ENCODE data around the gene HDAC1. TPM values are rescaled to one million over a fixed set of nuclear protein-coding genes. Genes with fewer than 3 reads are reported as not detected.
"Not testable (repeated sequence)": the region's sequence is repeated elsewhere in the genome, so short reads cannot be mapped to it uniquely, and the experiment has no call there.

The HDAC1 gene
- total and polyA plus RNA-seq, 2 of the 4 experiments (the other 2 are of a cell fraction) = 95.5 to 139 TPM

DNA sequence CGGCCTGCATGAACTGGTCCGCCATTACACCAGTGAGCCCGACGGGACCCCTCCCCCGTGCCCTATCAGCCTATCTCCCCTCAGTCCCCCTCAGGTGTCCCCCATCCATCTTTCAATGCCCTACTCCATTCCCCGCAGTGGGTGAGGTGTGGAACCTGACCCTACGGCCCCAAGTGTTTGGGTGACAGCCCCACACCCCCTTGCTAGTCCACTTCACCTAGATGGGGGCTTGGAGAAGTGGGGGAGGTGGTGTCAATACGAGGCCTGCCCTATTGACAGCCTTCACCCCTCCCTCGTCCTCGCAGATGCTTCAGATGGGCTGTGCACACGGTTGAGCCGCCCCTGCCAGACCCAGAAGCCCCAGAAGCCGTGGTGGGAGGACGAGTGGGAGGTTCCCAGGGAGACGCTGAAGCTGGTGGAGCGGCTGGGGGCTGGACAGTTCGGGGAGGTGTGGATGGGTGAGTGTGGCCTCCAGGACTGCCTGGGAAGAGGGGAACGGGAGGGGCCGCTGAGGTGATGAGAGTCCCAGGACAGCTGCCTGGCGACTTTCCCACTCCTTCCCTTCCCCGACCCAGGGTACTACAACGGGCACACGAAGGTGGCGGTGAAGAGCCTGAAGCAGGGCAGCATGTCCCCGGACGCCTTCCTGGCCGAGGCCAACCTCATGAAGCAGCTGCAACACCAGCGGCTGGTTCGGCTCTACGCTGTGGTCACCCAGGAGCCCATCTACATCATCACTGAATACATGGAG is 15.7 kb upstream of the HDAC1 start:
- Histone ChIP-seq H2AK5ac (ENCODE audit: low read depth, low read length) (no peak overlapping the region), H3K36me3 (ENCODE audit: control insufficient read depth, insufficient read depth, low read length) (no peaks in the 10 kb centered on the region), H3K27ac (ENCODE audit: insufficient read depth, low read length) (no peak overlapping the region), H2BK5ac (ENCODE audit: low read depth, low read length, poor library complexity, severe bottlenecking) (no peak overlapping the region), H4K91ac (ENCODE audit: insufficient read depth, low read depth, low read length) (no peak overlapping the region), H3K14ac (replicated peaks; ENCODE audit: low read depth, low read length) (no peak overlapping the region), H4K5ac (ENCODE audit: low read depth, low read length) (no peak overlapping the region), H4K8ac (ENCODE audit: low read depth in 2 of 2, low read length in 2 of 2) (no peak overlapping the region), H3K23ac (ENCODE audit: low read depth, low read length) (no peak overlapping the region), H2BK20ac (ENCODE audit: low read depth, low read length) (no peak overlapping the region), H3K9me1 (ENCODE audit: insufficient read depth, low read length) (0 out of 2 replicates have a peak, but pooled peaks cover 7% of the 10 kb centered on the region), H3K9ac (ENCODE audit: low read depth, low read length) (no peak overlapping the region), H3K4me1 (ENCODE audit: control insufficient read depth, insufficient read depth, low read length) (peaks cover 9% of the 10 kb centered on the region; the same call in 1 of the 2 replicates), H4K20me1 (ENCODE audit: insufficient read depth, low read length) (no peaks in the 10 kb centered on the region), H3K9me3 (ENCODE audit: control insufficient read depth, insufficient read depth, low read length) (no peaks in the 10 kb centered on the region), H2AK9ac (replicated peaks; ENCODE audit: low read depth, low read length, poor library complexity) (no peak overlapping the region), H3K56ac (ENCODE audit: extremely low read depth, insufficient read depth, low read length) (no peak overlapping the region), H3K4ac (ENCODE audit: low read depth, low read length) (no peak overlapping the region), H2AFZ (replicated peaks; ENCODE audit: low read length, poor library complexity) (no peak overlapping the region), H3K18ac (ENCODE audit: low read depth, low read length) (no peak overlapping the region), H3K27me3 (ENCODE audit: control insufficient read depth, insufficient read depth, low read length) (peaks cover 18% of the 10 kb centered on the region), H3K4me3 (ENCODE audit: insufficient read depth, low read depth, low read length) (no peak overlapping the region), H2BK120ac (ENCODE audit: low read depth, low read length) (no peak overlapping the region), H3K4me2 (ENCODE audit: low read depth, low read length) (no peak overlapping the region), H2BK15ac (ENCODE audit: low read depth, low read length) (no peak overlapping the region), H3K79me1 (ENCODE audit: low read depth in 1 of 2, low read length in 2 of 2) (no peaks in the 10 kb centered on the region)
- in situ Hi-C loops (cut with MboI; ENCODE audit: low sequenced_read_pairs) (no loop called here), intact Hi-C loops (cut with micrococcal nuclease) (no loop called here), dilution Hi-C loops (cut with HindIII; ENCODE audit: low sequenced_read_pairs, unreplicated experiment) (no loop called here)
- ChIA-PET CTCF (no interaction called here), POLR2A (ENCODE audit: unreplicated experiment) (no interaction called here)
- WGBS, 2 experiments (ENCODE audit: extremely low coverage in 2 of 2, insufficient read length in 1 of 2) = 52% methylated on average over 5 of the region's 30 CpGs; no CpG with 5 or more reads in 1 of the 2 experiments
- no TSS peak for BruUV-seq (replicated peaks)
- no peak for DNase-seq
- ATAC-seq (ENCODE audit: low read depth) = no peak
- TF ChIP-seq, protein P1, sequence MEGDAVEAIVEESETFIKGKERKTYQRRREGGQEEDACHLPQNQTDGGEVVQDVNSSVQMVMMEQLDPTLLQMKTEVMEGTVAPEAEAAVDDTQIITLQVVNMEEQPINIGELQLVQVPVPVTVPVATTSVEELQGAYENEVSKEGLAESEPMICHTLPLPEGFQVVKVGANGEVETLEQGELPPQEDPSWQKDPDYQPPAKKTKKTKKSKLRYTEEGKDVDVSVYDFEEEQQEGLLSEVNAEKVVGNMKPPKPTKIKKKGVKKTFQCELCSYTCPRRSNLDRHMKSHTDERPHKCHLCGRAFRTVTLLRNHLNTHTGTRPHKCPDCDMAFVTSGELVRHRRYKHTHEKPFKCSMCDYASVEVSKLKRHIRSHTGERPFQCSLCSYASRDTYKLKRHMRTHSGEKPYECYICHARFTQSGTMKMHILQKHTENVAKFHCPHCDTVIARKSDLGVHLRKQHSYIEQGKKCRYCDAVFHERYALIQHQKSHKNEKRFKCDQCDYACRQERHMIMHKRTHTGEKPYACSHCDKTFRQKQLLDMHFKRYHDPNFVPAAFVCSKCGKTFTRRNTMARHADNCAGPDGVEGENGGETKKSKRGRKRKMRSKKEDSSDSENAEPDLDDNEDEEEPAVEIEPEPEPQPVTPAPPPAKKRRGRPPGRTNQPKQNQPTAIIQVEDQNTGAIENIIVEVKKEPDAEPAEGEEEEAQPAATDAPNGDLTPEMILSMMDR (conservative IDR thresholded peaks at IDR 0.05; ENCODE audit: low read depth, low read length) = no peak
- TF ChIP-seq RAD21 (IDR thresholded peaks at IDR 0.05; ENCODE audit: low read length) = no peak
- no peak for TF ChIP-seq BHLHE40 (IDR thresholded peaks at IDR 0.05; ENCODE audit: low read depth, low read length)
- no peak for TF ChIP-seq MXI1 (IDR thresholded peaks at IDR 0.05; ENCODE audit: borderline replicate concordance, low read depth, low read length)
- no peak for TF ChIP-seq POLR2A (IDR thresholded peaks at IDR 0.05; ENCODE audit: low read depth, low read length)

DNA sequence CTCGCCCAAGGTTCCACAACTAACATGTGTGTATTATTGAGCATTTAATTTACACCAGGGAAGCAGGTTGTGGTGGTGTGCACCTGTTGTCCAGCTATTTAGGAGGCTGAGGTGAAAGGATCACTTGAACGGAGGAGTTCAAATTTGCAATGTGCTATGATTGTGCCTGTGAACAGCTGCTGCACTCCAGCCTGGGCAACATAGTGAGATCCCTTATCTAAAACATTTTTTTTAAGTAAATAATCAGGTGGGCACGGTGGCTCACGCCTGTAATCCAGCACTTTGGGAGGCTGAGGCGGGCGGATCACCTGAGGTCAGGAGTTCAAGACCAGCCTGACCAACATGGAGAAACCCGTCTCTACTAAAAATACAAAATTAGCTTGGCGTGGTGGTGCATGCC is 7.1 kb upstream of the HDAC1 start:
- H3K27me3 ChIP-seq (ENCODE audit: control insufficient read depth, insufficient read depth, low read length); H3K18ac ChIP-seq (ENCODE audit: low read depth, low read length); H3K56ac ChIP-seq (ENCODE audit: extremely low read depth, insufficient read depth, low read length); CTCF ChIA-PET; H3K4me1 ChIP-seq (ENCODE audit: control insufficient read depth, insufficient read depth, low read length); H4K5ac ChIP-seq (ENCODE audit: low read depth, low read length); H4K8ac ChIP-seq (ENCODE audit: low read depth in 2 of 2, low read length in 2 of 2); DNase-seq; H3K9ac ChIP-seq (ENCODE audit: low read depth, low read length); H3K79me1 ChIP-seq (ENCODE audit: low read depth in 1 of 2, low read length in 2 of 2); H3K9me3 ChIP-seq (ENCODE audit: control insufficient read depth, insufficient read depth, low read length); ATAC-seq (ENCODE audit: low read depth); H2BK15ac ChIP-seq (ENCODE audit: low read depth, low read length); in situ Hi-C loops (cut with MboI; ENCODE audit: low sequenced_read_pairs); H2AFZ ChIP-seq (replicated peaks; ENCODE audit: low read length, poor library complexity); H2AK9ac ChIP-seq (replicated peaks; ENCODE audit: low read depth, low read length, poor library complexity); H2AK5ac ChIP-seq (ENCODE audit: low read depth, low read length); H2BK20ac ChIP-seq (ENCODE audit: low read depth, low read length); H3K27ac ChIP-seq (ENCODE audit: insufficient read depth, low read length); H3K9me1 ChIP-seq (ENCODE audit: insufficient read depth, low read length); H4K20me1 ChIP-seq (ENCODE audit: insufficient read depth, low read length); H3K4me3 ChIP-seq (ENCODE audit: insufficient read depth, low read depth, low read length); intact Hi-C loops (cut with micrococcal nuclease); BruUV-seq (replicated peaks); H3K23ac ChIP-seq (ENCODE audit: low read depth, low read length); H3K4ac ChIP-seq (ENCODE audit: low read depth, low read length); H3K14ac ChIP-seq (replicated peaks; ENCODE audit: low read depth, low read length); dilution Hi-C loops (cut with HindIII; ENCODE audit: low sequenced_read_pairs, unreplicated experiment); H3K4me2 ChIP-seq (ENCODE audit: low read depth, low read length); H3K36me3 ChIP-seq (ENCODE audit: control insufficient read depth, insufficient read depth, low read length); H2BK5ac ChIP-seq (ENCODE audit: low read depth, low read length, poor library complexity, severe bottlenecking); POLR2A ChIA-PET (ENCODE audit: unreplicated experiment); H2BK120ac ChIP-seq (ENCODE audit: low read depth, low read length); H4K91ac ChIP-seq (ENCODE audit: insufficient read depth, low read depth, low read length): not testable (repeated sequence)
- WGBS, 2 experiments (ENCODE audit: extremely low coverage in 2 of 2, insufficient read length in 1 of 2) = no CpG with 5 or more reads among the region's 8 CpGs

Data from IMR-90 (cell line).